Neural crest cell (in vitro differentiated cells): ENCODE data around the gene SLC25A2. TPM values are rescaled to one million over a fixed set of nuclear protein-coding genes. Genes with fewer than 3 reads are reported as not detected.
A peak's percentile ranks its signal among the peaks of the same experiment; 100 is the strongest.
"Not testable (repeated sequence)": the region's sequence is repeated elsewhere in the genome, so short reads cannot be mapped to it uniquely, and the experiment has no call there.

Experiments
- DNase-seq: peaks from one replicate; pipeline ENCODE4 v3.0.0; 2021; ENCODE audit warnings: low read depth, mixed read lengths, low spot score
- H3K27ac Mint-ChIP-seq: one replicate; pipeline ENCODE4 v1.8.0; 2021; ENCODE audit warnings: mild to moderate bottlenecking, mixed read lengths; ENCODE audit not compliant: unreplicated experiment
- H3K27me3 Mint-ChIP-seq: 2 replicates; pipeline ENCODE4 v1.8.0; 2021; ENCODE audit warnings: low read depth, mild to moderate bottlenecking, mixed read lengths
- H3K36me3 Mint-ChIP-seq: 2 replicates; pipeline ENCODE4 v1.8.0; 2021; ENCODE audit warnings: low read depth, mild to moderate bottlenecking, mixed read lengths
- H3K4me1 Mint-ChIP-seq: 2 replicates; pipeline ENCODE4 v1.8.0; 2021; ENCODE audit warnings: mixed read lengths
- H3K4me3 Mint-ChIP-seq: one replicate; pipeline ENCODE4 v1.8.0; 2021; ENCODE audit warnings: mild to moderate bottlenecking, mixed read lengths
- H3K9me3 Mint-ChIP-seq: 2 replicates; pipeline ENCODE4 v1.8.0; 2021; ENCODE audit warnings: mixed read lengths
- CTCF ChIP-seq: fragments of 200-600 bp; sonication (generic); conservative IDR thresholded peaks from 2 replicates; pipeline ENCODE4 v1.5.0; 2021; ENCODE audit warnings: antibody characterized with exemption, mild to moderate bottlenecking
- long read RNA-seq: library from polyadenylated mRNA; unstranded; transcript quantifications from one replicate; pipeline ENCODE4 v2.0.0, GENCODE V29; 2020
- total RNA-seq: library from RNA; stranded (reverse); gene quantifications from 2 replicates; pipeline ENCODE4 v1.2.1, GENCODE V29; 2021

The SLC25A2 gene
- total RNA-seq: 0.72 and 1.1 TPM in 2 replicates
- long read RNA-seq: 0 reads

GRCh38 chr5:141303756-141304155, at the start of gene SLC25A2:
SLC25A2 (minus strand) TSS chr5:141304049; CDS start chr5:141303865, 184 bp downstream.
- Mint-ChIP-seq H3K4me3 (no peak within 1 kb of the TSS), H3K27ac (no peak within 1 kb of the TSS), H3K4me1 (no peaks in the 10 kb centered on the region), H3K9me3 (peaks cover 16% of the 10 kb centered on the region), H3K27me3 (no peaks in the 10 kb centered on the region), H3K36me3 (peaks cover 56% of the 10 kb centered on the region)
- TF ChIP-seq CTCF: no peak
- no peak for DNase-seq

- DNase-seq: no peak
- Mint-ChIP-seq H3K27ac (no peak overlapping the region), H3K4me3 (no peak overlapping the region), H3K27me3 (no peaks in the 10 kb centered on the region), H3K4me1 (no peaks in the 10 kb centered on the region), H3K9me3 (peaks cover 24% of the 10 kb centered on the region), H3K36me3 (peaks cover 34% of the 10 kb centered on the region)
- no peak for TF ChIP-seq CTCF
Observed at GRCh38 chr5:141351591-141351990, 47.7 kb upstream of the SLC25A2 start.

- Mint-ChIP-seq H3K4me1 (no peaks in the 10 kb centered on the region), H3K4me3 (peak within 1 kb of the TSS; percentile 69), H3K27ac (no peak within 1 kb of the TSS), H3K27me3 (no peaks in the 10 kb centered on the region), H3K9me3 (peaks cover 27% of the 10 kb centered on the region), H3K36me3 (peaks cover 31% of the 10 kb centered on the region)
- TF ChIP-seq CTCF: peak; percentile 59
- DNase-seq: peak; percentile 21
Observed at GRCh38 chr5:141349917-141350619, 46.2 kb upstream of the SLC25A2 start, which contains the start of gene PCDHGB1. PCDHGB1 (plus strand) TSS chr5:141350099; CDS start chr5:141350261, 162 bp downstream.

GRCh38 chr5:141346017-141346416, 42.2 kb upstream of the SLC25A2 start:
- DNase-seq, H3K27ac Mint-ChIP-seq, H3K4me3 Mint-ChIP-seq, H3K27me3 Mint-ChIP-seq, H3K4me1 Mint-ChIP-seq: not testable (repeated sequence)
- peaks cover 27% of the 10 kb centered on the region for H3K9me3 Mint-ChIP-seq
- H3K36me3 Mint-ChIP-seq: peaks cover 20% of the 10 kb centered on the region

DNA sequence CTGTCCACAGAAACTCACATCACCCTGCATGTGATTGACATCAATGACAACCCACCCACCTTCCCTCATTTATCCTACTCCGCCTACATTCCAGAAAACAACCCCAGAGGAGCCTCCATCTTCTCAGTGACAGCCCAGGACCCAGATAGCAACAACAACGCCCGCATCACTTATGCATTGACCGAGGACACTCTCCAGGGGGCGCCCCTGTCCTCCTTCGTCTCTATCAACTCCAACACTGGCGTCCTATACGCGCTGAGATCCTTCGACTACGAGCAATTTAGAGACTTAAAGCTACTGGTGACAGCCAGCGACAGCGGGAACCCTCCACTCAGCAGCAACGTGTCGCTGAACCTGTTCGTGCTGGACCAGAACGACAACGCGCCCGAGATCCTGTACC, 41.5 kb upstream of the SLC25A2 start:
- H3K27ac Mint-ChIP-seq: no peak overlapping the region
- no peaks in the 10 kb centered on the region for H3K27me3 Mint-ChIP-seq
- no peak overlapping the region for H3K4me3 Mint-ChIP-seq
- no peak for DNase-seq
- no peaks in the 10 kb centered on the region for H3K4me1 Mint-ChIP-seq
- peaks cover 27% of the 10 kb centered on the region for H3K9me3 Mint-ChIP-seq
- peaks cover 19% of the 10 kb centered on the region for H3K36me3 Mint-ChIP-seq
- TF ChIP-seq CTCF: no peak

- H3K4me3 Mint-ChIP-seq: no peak overlapping the region
- TF ChIP-seq CTCF: peak; percentile 18
- H3K9me3 Mint-ChIP-seq: peaks cover 25% of the 10 kb centered on the region
- no peaks in the 10 kb centered on the region for H3K27me3 Mint-ChIP-seq
- H3K4me1 Mint-ChIP-seq: no peaks in the 10 kb centered on the region
- H3K27ac Mint-ChIP-seq: no peak overlapping the region
- peaks cover 16% of the 10 kb centered on the region for H3K36me3 Mint-ChIP-seq
- no peak for DNase-seq
Observed at GRCh38 chr5:141343953-141344463, 40.2 kb upstream of the SLC25A2 start.
